Measurements from ENCODE around the gene ART5. TPM values are rescaled to one million over a fixed set of nuclear protein-coding genes. Genes with fewer than 3 reads are reported as not detected.

ART5 gene
- total and polyA plus RNA-seq, 2 experiments from 2014 or later = 6.3 to 19.3 TPM

- no peaks in the 10 kb centered on the region for H3K79me2 ChIP-seq
- H3K9me2 ChIP-seq (replicated peaks; ENCODE audit: insufficient read depth) = no peaks in the 10 kb centered on the region
- H3K4me3 ChIP-seq = no peak overlapping the region
- no peaks in the 10 kb centered on the region for H3K4me1 ChIP-seq (ENCODE audit: insufficient read depth)
- H4K20me1 ChIP-seq (ENCODE audit: insufficient read depth, poor library complexity, severe bottlenecking) = no peaks in the 10 kb centered on the region
- WGBS (ENCODE audit: low lambda C conversion rate, missing lambda C conversion rate) = 64% methylated on average over 10 of the region's 10 CpGs
- no peaks in the 10 kb centered on the region for H3K36me3 ChIP-seq (replicated peaks; ENCODE audit: insufficient read depth, low read depth)
- no peak overlapping the region for H2AFZ ChIP-seq
- no peak overlapping the region for H3K4me2 ChIP-seq
- no peak for DNase-seq (ENCODE audit: low spot score)
- H3K9me3 ChIP-seq (ENCODE audit: low read depth) = no peaks in the 10 kb centered on the region
- TF ChIP-seq, protein P1, sequence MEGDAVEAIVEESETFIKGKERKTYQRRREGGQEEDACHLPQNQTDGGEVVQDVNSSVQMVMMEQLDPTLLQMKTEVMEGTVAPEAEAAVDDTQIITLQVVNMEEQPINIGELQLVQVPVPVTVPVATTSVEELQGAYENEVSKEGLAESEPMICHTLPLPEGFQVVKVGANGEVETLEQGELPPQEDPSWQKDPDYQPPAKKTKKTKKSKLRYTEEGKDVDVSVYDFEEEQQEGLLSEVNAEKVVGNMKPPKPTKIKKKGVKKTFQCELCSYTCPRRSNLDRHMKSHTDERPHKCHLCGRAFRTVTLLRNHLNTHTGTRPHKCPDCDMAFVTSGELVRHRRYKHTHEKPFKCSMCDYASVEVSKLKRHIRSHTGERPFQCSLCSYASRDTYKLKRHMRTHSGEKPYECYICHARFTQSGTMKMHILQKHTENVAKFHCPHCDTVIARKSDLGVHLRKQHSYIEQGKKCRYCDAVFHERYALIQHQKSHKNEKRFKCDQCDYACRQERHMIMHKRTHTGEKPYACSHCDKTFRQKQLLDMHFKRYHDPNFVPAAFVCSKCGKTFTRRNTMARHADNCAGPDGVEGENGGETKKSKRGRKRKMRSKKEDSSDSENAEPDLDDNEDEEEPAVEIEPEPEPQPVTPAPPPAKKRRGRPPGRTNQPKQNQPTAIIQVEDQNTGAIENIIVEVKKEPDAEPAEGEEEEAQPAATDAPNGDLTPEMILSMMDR (IDR thresholded peaks at IDR 0.05; ENCODE audit: poor library complexity) = no peak
- TF ChIP-seq EZH2 (IDR thresholded peaks at IDR 0.05; ENCODE audit: borderline replicate concordance) (no peak), EZH2phosphoT487 (IDR thresholded peaks at IDR 0.05; ENCODE audit: low read depth, severe bottlenecking, unreplicated experiment) (no peak)
- H3K27ac ChIP-seq = no peak overlapping the region
- H3K27me3 ChIP-seq = no peaks in the 10 kb centered on the region
Measured at GRCh38 chr11:3613998-3614741, 27.6 kb downstream of the ART5 start.

GRCh38 chr11:3611976-3612678, 29.7 kb downstream of the ART5 start:
- H3K79me2 ChIP-seq = no peaks in the 10 kb centered on the region
- H4K20me1 ChIP-seq (ENCODE audit: insufficient read depth, poor library complexity, severe bottlenecking) = no peaks in the 10 kb centered on the region
- H2AFZ ChIP-seq = no peak overlapping the region
- TF ChIP-seq, protein P1 (IDR thresholded peaks at IDR 0.05; ENCODE audit: poor library complexity) = no peak
- no peaks in the 10 kb centered on the region for H3K9me3 ChIP-seq (ENCODE audit: low read depth)
- no peaks in the 10 kb centered on the region for H3K4me1 ChIP-seq (ENCODE audit: insufficient read depth)
- DNase-seq (ENCODE audit: low spot score) = no peak
- 99% methylated on average over 3 of the region's 3 CpGs for WGBS (ENCODE audit: low lambda C conversion rate, missing lambda C conversion rate)
- no peak overlapping the region for H3K27ac ChIP-seq
- no peak overlapping the region for H3K4me2 ChIP-seq
- H3K27me3 ChIP-seq = no peaks in the 10 kb centered on the region
- no peaks in the 10 kb centered on the region for H3K9me2 ChIP-seq (replicated peaks; ENCODE audit: insufficient read depth)
- H3K36me3 ChIP-seq (replicated peaks; ENCODE audit: insufficient read depth, low read depth) = no peaks in the 10 kb centered on the region
- no peak overlapping the region for H3K4me3 ChIP-seq

GRCh38 chr11:3610846-3611245, 30.9 kb downstream of the ART5 start:
- no peaks in the 10 kb centered on the region for H3K4me1 ChIP-seq (ENCODE audit: insufficient read depth)
- no peak overlapping the region for H3K4me2 ChIP-seq
- 84% methylated on average over 4 of the region's 4 CpGs for WGBS (ENCODE audit: low lambda C conversion rate, missing lambda C conversion rate)
- H3K27ac ChIP-seq = no peak overlapping the region
- no peaks in the 10 kb centered on the region for H3K79me2 ChIP-seq
- no peaks in the 10 kb centered on the region for H3K36me3 ChIP-seq (replicated peaks; ENCODE audit: insufficient read depth, low read depth)
- no peak for TF ChIP-seq EZH2 (IDR thresholded peaks at IDR 0.05; ENCODE audit: borderline replicate concordance)
- TF ChIP-seq, protein P1 (IDR thresholded peaks at IDR 0.05; ENCODE audit: poor library complexity) = no peak
- TF ChIP-seq EZH2phosphoT487 (IDR thresholded peaks at IDR 0.05; ENCODE audit: low read depth, severe bottlenecking, unreplicated experiment) = no peak
- H3K27me3 ChIP-seq = no peaks in the 10 kb centered on the region
- H3K9me3 ChIP-seq (ENCODE audit: low read depth) = no peaks in the 10 kb centered on the region
- no peak overlapping the region for H2AFZ ChIP-seq
- no peak overlapping the region for H3K4me3 ChIP-seq
- no peaks in the 10 kb centered on the region for H3K9me2 ChIP-seq (replicated peaks; ENCODE audit: insufficient read depth)
- DNase-seq (ENCODE audit: low spot score) = no peak
- no peaks in the 10 kb centered on the region for H4K20me1 ChIP-seq (ENCODE audit: insufficient read depth, poor library complexity, severe bottlenecking)
